ENCODE results near the gene CCDC57.

The CCDC57 gene

DNA sequence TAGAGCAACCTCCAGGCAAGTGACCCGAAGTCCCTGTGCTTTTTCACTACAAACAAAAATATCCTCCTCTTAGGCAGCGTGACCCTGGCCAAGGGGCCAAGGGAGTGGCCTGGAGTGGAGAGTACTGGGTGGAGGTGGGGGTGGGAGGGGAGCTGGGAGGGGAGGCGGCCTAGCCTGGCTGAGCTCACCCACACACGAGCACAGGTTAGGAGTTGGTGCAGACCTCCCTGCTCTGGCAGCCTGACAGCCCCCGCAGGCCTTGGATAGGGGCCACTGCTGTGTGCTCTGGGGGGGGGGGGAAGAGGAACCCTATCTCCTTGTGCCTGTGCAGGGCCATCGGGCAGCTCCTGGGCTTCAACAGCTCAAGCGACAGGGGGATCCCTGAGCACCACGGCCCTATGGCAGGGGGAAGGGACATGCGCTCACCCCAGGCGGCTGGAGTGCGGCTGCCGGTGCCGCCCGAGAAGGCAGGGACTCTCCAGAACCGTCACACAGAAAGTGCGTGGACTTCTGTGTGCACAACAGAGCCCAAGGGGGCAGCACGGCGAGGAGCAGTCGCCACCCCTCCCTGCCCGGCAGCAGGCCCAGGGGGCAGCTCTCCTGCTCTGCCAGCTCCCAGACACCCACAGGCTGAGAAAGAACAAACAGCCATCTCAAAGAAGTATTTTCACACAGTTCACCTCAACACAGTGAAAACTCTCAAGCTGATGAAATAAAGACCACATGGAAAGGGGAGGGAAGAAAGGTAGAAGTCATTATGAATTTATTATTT is 29.5 kb upstream of the CCDC57 start:
- TF ChIP-seq, protein P1, sequence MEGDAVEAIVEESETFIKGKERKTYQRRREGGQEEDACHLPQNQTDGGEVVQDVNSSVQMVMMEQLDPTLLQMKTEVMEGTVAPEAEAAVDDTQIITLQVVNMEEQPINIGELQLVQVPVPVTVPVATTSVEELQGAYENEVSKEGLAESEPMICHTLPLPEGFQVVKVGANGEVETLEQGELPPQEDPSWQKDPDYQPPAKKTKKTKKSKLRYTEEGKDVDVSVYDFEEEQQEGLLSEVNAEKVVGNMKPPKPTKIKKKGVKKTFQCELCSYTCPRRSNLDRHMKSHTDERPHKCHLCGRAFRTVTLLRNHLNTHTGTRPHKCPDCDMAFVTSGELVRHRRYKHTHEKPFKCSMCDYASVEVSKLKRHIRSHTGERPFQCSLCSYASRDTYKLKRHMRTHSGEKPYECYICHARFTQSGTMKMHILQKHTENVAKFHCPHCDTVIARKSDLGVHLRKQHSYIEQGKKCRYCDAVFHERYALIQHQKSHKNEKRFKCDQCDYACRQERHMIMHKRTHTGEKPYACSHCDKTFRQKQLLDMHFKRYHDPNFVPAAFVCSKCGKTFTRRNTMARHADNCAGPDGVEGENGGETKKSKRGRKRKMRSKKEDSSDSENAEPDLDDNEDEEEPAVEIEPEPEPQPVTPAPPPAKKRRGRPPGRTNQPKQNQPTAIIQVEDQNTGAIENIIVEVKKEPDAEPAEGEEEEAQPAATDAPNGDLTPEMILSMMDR (conservative IDR thresholded peaks at IDR 0.05; ENCODE audit: control insufficient read depth, insufficient read depth, low read depth, low read length), result no peak
- DNase-seq (ENCODE audit: low read depth), result peak; percentile 64
- H3K4me3 ChIP-seq (ENCODE audit: control insufficient read depth, low read depth, low read length), result no peak overlapping the region

DNA sequence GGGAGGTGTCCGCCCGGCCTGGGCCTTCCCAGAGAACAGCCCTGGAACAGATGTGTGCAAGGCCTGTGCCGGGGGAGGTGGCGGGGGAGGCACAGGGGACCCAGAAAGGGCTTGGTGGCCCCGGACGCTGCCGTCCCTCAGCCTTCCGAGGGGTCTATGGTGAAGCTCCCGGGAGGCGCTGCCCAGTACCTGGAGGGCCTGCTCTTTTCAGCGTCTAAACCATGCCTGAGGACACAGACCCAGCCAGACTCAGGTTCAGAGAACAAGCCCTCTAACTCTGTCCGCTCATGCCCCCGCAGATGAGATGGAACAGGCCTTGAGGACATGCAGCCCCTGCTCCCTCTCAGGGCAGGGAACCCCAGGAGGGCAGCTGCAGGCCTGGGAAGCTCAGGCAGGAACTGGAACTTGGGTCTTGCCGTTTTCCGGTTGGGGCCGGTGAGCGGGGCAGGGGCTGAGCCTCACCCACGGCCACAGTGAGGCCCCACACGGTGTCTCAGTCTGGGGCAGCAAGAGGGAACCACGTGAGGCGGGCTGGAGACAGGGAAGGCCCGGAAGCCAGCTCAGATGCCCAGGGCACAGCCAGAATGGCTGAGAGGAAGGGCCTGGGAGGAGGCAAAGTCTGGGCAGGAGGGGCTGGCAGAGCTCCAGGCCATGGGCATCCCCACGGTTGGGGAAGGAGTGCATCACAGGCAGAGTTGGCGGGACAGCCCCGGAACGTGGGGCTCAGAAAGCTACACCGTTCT is 28.7 kb upstream of the CCDC57 start:
- TF ChIP-seq, protein P1 (conservative IDR thresholded peaks at IDR 0.05; ENCODE audit: control insufficient read depth, insufficient read depth, low read depth, low read length), result no peak
- no peak overlapping the region for H3K4me3 ChIP-seq (ENCODE audit: control insufficient read depth, low read depth, low read length)
- peak; percentile 71 for DNase-seq (ENCODE audit: low read depth)

DNA sequence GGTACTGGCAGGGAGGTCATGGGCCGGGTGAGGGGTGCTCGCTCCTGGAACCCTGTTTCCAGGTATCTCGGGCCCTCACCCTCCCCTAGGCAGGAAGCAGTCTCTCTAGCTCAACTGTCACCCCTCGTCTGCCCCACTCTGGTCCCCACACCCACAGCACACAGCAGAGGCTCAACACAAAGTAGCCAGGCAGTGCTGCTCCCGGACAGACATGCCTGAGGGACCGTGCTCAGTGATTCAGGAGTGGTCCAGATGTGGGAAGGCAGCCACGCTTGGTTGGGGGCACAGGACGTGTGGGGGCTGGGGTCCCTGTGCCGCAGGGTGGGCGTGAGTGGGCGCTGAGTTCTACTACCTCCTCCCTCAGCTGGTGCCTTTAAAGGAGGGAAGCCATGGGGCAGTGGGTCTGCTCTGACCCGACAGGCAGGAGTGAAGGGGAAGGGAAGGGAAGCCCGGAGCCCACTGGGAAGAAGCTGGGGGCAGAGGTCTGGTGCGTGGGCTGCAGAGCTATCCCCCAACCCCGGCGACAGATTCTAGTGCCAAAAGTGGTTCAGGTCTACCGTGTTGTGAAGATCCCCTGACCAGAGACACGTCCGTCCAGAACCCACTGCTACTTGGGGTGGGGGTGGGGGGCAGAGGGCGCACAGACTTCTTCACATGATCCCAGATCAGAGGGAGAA is 28.0 kb upstream of the CCDC57 start:
- no peak overlapping the region for H3K4me3 ChIP-seq (ENCODE audit: control insufficient read depth, low read depth, low read length)
- DNase-seq (ENCODE audit: low read depth), result no peak
- TF ChIP-seq, protein P1 (conservative IDR thresholded peaks at IDR 0.05; ENCODE audit: control insufficient read depth, insufficient read depth, low read depth, low read length), result no peak

DNA sequence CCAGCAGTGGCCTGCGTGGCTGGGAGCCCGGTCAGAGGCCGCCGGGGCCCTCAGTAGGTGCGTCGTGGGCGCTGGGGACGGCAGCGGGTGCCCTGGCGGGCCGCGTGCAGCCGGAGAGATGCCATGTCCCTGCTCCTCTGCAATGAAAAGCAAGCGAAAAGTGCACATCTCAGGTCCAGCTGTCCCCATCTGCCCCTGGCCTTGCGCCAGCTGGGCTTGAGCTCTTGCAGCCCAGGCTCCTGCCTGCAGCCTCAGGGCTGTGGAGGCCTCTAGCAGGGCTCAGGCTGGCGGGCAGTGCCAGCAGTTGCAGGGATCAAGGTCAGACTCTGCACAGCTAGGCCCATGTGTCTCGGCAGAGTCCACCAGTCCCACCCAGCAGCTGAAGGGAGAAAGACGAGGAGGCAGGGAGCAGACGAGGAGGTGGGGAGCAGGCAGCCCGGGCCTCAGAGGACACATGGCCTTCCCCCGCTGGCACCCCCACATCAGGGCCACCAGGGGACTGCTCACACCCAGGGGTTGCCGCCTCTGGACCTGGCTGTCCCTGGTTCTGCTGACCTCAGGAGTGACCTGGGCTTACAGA is 27.4 kb upstream of the CCDC57 start:
- DNase-seq (ENCODE audit: low read depth), result no peak
- no peak overlapping the region for H3K4me3 ChIP-seq (ENCODE audit: control insufficient read depth, low read depth, low read length)
- TF ChIP-seq, protein P1 (conservative IDR thresholded peaks at IDR 0.05; ENCODE audit: control insufficient read depth, insufficient read depth, low read depth, low read length), result no peak

DNA sequence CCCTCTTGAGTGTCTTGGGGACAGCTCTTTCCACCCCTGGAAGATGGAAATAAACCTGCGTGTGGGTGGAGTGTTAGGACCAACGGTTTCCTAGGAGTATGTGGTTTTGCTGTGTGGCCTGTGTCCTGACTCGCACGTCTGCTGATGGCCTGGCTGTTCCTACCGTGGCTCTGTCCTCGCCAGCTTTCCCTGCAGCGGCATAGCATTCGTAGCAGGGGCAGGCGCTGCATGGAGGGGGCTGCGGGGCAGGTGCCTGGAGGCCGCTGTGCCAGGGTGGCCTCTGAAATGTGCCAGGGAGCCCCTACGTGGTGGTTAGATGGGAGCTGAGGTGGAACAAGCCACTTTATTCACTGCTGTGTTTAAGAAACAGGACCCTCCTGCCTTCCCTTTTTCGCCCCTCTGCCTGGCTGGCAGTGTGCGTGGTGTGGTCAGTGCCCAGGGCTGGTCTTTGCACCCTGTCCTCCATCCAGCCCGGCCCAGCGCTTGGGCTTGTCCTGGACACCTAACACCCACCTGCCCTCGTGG is 26.8 kb upstream of the CCDC57 start:
- TF ChIP-seq, protein P1 (conservative IDR thresholded peaks at IDR 0.05; ENCODE audit: control insufficient read depth, insufficient read depth, low read depth, low read length), result no peak
- H3K4me3 ChIP-seq (ENCODE audit: control insufficient read depth, low read depth, low read length), result no peak overlapping the region
- DNase-seq (ENCODE audit: low read depth), result no peak

DNA sequence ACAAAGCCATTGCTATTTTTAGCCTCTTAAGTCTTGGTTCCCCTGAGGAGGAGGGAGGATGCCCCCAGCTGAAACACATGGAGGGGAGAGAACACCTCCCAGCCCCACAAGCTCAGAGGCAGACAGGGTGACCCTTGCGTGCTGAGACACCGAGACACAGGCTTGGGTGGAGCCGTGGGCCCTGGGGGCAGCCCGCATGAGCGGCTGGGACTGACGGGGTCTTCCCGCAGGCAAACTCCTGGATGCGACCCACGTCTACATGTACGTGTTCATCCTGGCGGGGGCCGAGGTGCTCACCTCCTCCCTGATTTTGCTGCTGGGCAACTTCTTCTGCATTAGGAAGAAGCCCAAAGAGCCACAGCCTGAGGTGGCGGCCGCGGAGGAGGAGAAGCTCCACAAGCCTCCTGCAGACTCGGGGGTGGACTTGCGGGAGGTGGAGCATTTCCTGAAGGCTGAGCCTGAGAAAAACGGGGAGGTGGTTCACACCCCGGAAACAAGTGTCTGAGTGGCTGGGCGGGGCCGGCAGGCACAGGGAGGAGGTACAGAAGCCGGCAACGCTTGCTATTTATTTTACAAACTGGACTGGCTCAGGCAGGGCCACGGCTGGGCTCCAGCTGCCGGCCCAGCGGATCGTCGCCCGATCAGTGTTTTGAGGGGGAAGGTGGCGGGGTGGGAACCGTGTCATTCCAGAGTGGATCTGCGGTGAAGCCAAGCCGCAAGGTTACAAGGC is 26.0 kb upstream of the CCDC57 start:
- TF ChIP-seq, protein P1 (conservative IDR thresholded peaks at IDR 0.05; ENCODE audit: control insufficient read depth, insufficient read depth, low read depth, low read length), result no peak
- DNase-seq (ENCODE audit: low read depth), result peak; percentile 80
- H3K4me3 ChIP-seq (ENCODE audit: control insufficient read depth, low read depth, low read length), result no peak overlapping the region

Measured in fibroblast of mammary gland (primary cell).